Retina (tissue), 1 donor: ENCODE results near the gene RC3H2.
"Not testable (repeated sequence)": the region's sequence is repeated elsewhere in the genome, so short reads cannot be mapped to it uniquely, and the experiment has no call there.

Source experiments
- DNase-seq: peaks from one replicate; pipeline ENCODE4 v3.0.0-alpha.2; 2016

RC3H2 gene

DNA sequence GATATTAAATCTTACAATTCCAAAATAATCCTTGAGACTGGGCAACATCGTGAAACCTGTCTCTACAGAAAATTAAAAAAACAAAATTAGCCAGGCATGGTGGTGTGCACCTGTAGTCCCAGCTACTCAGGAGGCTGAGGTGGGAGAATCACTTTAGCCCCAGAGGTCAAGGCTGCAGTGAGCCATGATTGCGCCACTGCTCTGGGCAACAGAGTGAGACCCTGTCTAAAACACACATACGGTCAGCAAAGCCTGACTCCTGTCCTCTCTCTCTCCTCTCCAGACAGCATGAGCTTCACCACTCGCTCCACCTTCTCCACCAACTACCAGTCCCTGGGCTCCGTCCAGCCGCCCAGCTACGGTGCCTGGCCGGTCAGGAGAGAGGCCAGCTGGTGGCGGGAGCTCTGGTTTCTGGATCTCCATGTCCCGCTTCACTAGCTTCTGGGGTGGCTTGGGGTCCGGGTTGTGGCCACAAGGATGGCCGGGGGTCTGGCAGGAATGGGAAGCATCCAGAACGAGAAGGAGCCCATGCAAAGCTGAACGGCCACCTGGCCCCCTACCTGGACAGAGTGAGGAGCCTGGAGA lies 67.8 kb downstream of the RC3H2 start:
- no peak for DNase-seq

DNA sequence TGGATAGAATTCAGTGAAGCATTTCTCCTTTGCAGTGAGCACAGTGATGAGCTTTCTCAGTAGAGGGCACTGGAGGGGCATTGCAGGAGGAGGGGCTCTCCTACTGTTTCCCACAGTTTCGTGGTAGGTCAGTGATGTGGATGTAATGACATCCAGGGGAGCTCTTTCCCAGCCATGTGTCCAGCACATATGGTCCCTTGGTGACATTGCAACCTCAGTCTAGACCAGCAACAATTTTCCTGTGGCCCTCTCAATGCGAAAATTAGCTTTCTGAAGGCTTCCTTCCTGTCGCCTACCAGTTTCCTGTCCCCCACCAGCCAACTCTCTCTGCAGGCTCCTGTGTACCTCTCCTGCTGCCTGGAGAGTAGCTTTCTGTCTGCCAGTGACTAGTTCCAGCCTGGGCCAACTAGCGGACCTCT lies 69.8 kb downstream of the RC3H2 start:
- peak; percentile 69 for DNase-seq

DNA sequence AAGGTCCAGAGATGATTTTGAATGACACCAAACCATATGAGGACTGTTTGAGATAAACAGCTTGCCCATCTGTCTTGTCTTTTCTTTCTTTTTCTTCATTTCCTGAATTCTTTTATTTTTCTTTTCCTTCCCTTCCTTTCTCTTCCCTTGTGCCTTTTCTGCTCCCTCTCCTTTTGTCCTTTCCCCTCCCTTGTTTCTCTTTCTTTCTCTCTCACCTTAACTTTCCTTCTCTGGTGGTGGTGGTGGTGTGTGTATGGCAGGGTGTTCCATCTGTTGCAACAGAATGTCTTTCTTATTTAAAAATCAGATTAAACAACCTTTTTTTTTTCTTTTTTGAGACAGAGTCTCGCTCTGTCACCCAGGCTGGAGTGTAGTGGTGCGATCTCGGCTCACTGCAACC lies 73.0 kb downstream of the RC3H2 start:
- no peak for DNase-seq

DNA sequence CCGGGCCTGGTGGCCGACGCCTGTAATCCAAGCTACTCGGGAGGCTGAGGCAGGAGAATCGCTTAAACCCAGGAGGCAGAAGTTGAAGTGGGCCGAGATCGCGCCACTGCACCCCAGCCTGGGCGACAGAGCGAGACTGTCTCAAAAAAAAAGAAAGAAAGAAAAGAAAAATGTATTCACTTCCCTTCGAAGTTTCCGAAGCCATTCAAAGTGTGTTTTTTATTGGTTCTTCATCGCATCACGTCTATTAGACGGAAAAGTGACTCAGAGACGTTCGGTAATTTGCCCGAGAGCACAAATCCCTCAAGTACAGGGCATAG lies 76.2 kb downstream of the RC3H2 start:
- DNase-seq: not testable (repeated sequence)

DNA sequence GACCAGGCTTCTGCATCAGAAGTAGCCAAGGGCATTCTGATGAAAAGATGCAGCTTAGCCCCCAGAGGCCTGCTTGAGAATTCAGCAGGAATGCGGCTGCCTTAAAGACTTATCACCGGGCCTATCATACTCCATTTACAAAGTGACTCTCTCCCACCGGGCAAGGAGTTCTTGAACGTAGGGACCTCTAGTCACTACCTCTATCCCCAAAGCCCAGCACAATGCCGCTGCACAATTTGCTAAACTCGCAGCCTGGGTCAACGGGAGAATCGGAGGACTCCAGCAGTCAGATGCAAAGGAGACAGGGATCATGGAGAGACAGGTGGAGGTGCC lies 77.4 kb downstream of the RC3H2 start:
- DNase-seq: no peak

DNA sequence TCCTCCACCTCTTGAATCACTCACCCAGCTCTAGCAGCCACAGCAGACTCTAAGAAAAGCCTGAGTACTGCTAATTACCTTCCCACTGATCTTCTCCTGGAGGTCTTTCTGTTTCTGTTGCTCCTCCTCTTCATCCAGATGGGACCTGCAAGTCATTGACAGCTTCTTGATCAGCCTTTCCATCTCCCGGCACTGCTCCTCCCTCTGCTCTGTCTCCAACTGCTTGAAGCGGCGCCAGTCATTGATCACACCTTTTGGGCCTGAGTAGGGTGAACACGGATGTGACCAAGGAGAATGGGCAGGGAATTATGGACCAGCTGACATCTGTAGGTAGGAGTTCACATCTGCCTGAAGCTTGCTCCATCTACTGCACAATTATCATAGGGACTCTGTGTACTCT lies 82.2 kb downstream of the RC3H2 start:
- DNase-seq: no peak

DNA sequence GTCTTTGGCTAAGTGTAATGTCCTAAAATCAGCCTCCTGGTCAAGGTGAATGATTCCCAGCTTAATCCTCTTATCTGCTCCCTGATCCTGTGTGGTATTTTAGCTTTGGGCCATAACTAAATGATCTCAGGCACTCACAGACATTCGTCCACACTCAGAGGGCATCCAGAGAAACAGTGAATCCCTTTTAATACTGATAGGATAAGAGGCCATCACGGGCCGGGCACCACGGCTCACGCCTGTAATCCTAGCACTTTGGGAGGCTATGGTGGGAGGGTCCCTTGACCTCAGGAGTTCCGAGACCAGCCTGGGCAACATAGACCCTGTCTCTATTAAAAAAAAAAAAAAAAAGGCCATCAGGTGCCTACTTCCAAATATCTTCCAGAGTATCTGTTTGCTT lies 83.1 kb downstream of the RC3H2 start:
- no peak for DNase-seq

DNA sequence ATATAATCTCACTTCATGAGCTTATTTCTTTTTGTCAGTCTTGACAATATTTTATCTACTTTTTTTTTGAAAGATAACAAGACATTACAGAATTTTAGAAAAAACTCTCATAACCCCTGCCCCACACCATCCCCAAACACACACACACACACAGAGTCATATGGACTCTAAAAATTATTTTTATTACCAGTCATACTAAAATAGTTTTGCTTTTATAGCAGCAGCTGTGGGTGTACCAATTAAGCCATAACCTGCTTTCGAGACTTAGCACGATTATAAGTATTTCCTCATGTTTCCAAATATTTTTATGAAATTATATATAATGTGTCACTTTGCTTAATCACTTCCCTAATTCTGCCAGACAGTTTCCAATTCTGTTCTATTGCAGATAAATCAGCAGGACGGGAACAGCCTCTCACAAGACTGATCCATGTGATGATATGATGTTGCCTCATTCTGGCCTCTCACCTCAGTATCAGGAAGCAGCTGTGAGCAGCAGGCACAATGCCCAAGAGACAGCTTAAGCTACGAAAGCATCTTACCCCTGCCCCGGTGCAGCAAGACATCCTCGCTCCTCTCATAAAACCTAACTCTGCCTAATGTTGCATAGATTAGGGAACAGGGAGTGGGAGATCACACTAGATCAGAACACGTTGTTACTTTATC lies 83.7 kb downstream of the RC3H2 start:
- no peak for DNase-seq

DNA sequence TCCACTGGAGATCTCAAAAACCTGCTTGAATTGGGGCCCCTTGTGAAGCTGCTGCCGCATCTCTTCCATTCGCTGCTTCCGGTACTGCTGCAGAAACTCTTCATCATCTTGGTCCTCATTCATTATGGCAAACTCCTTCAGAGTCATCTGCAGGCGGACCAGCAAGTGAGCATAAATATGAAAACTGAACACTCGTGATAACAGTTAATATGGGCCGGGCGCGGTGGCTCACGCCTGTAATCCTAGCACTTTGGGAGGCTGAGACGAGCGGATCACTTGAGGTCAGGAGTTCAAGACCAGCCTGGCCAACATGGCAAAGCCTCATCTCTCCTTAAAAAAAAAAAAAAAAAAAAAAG lies 84.7 kb downstream of the RC3H2 start:
- no peak for DNase-seq

DNA sequence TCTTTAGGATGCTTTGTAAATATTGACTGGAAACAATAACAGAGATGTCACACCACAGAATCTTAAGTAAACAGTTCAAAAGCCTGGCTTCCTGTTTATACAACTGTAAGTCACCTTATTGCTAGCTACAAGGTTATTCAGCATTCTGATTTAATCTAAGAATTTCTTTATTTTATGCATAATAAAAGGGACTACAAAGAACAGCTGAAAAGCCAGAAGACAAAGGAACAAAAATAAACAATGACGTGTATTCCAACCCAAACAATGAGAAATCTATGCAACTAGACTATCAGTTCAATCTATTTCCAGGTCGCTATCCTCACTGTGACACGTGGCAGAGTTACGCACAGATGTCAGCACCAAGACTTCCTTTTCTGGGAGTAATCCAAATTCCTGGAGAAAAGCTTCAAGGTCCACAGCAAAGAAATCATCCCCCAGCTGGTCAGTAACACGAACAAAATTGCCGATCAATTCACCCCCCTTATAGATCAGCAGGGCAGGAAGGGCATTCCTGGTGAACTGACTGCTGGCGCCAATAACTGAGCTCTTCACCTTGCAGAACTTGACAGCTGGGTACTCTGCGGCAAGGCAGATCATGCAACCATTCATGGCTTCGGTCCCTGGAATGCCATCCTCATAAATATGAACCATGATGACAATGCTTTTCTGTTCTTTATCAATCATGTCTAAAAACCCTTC lies 85.2 kb downstream of the RC3H2 start:
- no peak for DNase-seq

DNA sequence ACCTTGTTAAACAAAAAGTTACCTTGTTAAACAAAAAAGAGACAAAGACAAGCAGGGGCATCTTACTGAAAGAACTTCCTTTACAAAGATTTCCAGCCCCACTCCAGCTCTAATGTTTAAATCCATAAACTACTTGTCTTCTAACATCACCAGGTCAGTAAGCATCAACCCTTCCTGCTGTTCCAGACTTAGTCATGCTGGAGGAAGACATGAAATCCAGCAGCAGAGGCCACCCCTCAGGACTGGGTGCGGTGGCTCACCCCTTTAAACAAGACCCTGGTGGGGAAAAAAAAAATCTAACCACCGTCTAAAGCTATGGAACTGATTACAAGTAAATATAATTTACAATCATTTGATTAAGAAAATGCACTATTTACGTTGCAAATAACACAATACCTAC lies 85.8 kb downstream of the RC3H2 start:
- no peak for DNase-seq

DNA sequence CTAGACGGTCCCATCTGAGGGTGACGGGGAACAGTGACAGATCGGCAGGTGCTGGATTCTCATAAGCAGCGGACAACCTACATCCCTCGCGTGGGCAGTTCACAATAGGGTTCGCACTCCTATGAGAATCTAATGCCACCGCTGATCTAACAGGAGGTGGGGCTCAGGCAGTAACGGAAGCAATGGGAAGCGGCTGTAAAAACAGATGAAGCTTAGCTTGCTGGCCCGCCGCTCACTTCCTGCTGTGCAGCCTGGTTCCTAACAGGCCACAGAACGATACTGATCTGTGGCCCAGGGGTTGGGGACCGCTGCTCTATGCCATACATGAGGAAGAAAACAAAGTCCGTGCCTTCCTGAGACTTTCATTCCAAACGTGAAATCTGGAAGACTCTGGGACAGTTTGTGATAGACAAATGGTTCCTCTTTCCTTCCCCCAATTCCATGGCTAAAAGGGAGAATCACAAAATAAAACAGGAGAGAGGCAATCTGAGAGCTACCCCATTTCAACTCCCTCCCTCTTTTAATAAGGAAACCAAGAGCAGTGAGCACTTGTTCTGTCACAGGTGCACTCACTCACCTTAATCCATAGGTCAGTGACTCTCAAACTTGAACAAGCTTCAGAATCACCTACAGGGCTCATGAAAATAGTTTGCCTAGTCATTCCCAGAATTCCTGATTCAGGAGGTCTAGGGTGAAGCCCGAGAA lies 88.8 kb downstream of the RC3H2 start:
- DNase-seq: no peak

DNA sequence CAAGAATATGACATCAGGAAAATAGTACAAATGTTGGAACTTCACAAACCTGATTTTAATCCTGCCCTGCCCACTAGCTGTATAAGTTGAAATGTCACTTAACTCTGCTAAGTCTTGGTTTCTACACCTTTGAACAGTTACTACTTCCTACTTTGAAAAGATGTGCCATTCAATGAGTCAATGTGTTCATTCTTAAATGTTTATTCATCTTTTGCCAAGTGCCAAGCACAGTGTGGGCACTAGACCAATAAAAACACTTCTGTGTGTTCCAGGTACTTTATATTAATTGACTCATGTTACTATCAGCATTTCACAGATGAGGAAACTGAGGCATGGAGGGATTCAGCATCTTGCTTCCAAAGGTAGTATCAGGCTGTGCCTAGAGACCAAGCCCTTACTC lies 89.6 kb downstream of the RC3H2 start:
- DNase-seq: no peak

DNA sequence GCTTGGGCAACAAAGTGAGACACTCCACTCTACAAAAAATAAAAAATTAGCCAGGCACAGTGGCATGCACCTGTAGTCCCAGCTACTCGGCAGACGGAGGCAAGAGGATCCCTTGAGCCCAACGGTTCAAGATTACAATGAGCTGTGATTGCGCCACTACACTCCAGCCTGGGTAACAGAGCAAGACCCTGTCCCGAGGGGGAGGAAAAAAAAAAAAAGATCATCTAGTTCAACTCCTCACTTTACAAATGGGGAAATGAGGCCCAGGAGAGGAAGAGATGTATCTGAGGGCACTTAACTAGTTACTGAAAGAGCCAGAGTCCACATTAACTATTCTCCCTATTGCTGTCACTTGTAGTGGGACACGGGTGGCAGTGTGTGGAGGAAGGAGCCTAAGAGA lies 90.6 kb downstream of the RC3H2 start:
- no peak for DNase-seq

DNA sequence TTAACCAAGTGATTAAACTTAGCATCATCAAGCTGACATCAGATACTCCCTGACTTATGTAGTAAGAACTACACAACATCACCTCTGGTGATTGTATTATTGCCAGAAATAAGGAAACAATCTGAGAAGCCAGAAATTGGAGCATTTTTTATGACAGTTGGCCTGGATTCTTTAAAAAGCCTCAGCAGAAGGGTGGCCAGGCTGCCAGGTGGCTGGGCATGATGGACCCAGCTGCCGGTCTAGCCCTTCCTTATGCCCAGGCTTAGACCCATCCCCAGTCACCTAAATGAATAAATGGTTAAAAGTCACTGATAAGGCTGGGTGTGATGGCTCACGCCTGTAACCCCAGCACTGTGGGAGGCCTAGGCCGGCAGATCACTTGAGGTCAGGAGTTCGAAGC lies 92.4 kb downstream of the RC3H2 start:
- DNase-seq: no peak

DNA sequence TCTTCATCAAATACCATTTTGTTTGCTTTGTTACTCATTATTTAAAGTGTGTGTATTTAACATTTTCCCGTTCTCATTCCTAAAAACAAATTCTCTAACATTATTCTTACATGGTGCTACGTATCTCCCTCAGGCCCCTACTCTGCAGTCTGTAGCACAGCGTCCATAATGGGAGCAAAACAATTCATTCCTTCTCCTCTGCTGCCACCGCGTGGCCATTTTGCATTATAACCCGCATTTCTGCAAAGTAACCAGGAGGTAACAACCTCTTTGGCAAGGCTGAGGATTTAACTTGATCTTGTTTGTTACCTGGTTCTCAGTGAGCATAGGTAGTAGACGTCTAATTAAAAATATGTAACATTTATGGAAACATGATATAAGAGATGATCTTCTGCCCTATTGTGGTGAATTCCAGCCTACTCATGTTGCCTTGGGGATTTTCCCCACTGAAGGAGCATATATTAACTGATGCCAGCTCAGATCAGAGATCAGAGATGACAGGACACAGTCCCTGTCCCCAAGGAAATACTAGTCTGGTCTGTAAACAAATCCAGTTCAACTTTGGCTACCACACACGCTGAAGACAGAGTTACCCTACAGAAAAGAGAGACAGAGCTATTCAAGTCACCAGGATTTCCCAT lies 94.7 kb downstream of the RC3H2 start:
- DNase-seq: peak; percentile 76

DNA sequence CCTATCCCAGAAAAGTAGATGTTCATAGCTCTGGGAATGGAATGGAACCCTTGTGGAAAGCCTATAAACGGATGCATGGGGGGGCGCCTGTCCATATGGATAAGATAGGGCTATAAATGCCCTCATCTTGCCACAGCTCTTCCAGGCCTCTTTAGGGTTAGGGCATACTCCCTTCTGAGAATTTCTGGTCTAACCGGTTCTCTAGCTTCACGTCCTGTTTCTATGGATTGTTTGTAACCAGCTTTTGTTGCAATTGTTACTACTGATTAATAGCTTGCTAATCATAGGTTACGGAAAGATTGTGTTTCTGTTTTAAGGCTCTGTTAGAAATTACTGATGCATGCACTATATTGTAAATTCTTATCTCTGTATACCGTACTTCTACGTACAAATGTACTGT lies 95.9 kb downstream of the RC3H2 start:
- DNase-seq: not testable (repeated sequence)

DNA sequence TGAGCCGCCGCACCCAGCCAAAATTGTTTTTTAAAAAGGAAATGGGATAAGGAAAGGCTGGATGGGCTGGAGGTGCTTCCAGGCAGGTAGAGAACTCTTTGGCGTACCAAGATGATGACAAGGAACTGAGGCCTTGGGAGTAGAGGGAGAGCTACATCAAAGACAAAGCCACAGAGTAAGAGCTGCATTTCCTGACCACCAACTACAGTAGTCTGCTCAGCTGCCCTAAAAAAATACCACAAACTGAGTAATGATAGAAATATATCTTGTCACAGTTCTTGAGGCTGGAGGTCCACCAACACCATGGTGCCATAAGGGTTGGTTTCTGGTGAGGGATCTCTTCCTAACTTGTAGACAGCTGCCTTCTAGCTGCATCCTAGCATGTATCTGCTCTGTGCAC lies 97.0 kb downstream of the RC3H2 start:
- DNase-seq: no peak

DNA sequence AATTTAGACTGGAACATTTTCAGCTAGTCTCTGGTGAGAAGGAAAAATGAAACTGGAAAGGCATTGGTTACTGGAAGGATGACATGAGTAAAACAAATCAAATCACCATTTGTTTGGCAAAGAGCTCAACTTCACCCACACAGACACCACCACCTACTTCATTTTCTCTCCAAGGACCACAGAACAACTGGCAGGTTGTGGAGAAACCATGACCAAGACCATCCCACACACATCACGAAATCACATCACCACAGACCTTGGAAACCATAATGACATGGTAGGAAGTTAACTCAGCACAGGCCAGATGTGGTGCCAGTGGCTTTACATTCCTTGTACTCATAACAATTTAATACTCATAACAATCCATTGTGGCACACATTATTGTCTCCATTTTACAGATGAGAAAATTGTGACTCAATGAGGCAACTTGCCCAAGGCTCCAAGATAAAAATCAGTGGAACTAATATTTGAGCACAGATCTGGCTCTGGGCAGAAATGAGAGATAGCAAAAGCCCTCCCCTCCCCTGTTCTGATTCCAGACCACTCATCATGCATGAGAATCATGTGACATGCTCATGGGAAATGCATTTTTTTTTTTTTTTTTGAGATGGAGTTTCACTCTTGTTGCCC lies 97.8 kb downstream of the RC3H2 start:
- DNase-seq: no peak

DNA sequence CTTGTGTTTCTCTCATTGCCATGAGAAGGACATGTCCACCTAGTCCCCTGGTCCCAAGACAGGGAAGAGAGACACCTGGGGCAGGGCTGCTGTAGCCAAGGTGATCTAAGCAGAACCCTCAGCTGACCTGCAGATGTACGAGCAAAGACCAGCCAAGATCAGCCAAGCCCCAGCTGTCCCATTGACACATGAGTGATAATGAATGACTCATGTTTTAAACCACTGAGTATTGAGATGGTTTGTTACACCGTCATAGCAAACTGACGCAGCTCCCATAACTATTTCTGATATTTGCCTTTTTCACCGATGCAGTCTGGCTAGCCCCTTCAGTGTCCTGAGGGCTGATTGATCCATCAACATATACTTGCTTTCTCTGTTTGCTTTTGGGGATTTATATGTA lies 98.5 kb downstream of the RC3H2 start:
- no peak for DNase-seq

DNA sequence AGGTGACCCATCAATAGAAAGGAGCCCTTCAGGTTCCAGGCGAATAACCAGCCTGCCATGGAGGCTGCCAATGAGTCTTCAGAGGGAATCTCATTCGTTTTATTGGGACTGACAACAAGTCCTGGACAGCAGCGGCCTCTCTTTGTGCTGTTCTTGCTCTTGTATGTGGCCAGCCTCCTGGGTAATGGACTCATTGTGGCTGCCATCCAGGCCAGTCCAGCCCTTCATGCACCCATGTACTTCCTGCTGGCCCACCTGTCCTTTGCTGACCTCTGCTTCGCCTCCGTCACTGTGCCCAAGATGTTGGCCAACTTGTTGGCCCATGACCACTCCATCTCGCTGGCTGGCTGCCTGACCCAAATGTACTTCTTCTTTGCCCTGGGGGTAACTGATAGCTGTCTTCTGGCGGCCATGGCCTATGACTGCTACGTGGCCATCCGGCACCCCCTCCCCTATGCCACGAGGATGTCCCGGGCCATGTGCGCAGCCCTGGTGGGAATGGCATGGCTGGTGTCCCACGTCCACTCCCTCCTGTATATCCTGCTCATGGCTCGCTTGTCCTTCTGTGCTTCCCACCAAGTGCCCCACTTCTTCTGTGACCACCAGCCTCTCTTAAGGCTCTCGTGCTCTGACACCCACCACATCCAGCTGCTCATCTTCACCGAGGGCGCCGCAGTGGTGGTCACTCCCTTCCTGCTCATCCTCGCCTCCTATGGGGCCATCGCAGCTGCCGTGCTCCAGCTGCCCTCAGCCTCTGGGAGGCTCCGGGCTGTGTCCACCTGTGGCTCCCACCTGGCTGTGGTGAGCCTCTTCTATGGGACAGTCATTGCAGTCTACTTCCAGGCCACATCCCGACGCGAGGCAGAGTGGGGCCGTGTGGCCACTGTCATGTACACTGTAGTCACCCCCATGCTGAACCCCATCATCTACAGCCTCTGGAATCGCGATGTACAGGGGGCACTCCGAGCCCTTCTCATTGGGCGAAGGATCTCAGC lies 104.8 kb downstream of the RC3H2 start, which contains the start of gene OR1K1:
OR1K1 (plus strand) TSS at position 58 of the 995 bp plus-strand sequence; CDS start at position 58, 0 bp downstream.
- DNase-seq: no peak
